Embryonic facial prominence (tissue), 1 donor: ENCODE measurements around the gene YWHAQ.
"Not testable (repeated sequence)": the region's sequence is repeated elsewhere in the genome, so short reads cannot be mapped to it uniquely, and the experiment has no call there.

Experiments
- DNase-seq: peaks from one replicate; pipeline ENCODE4 v3.0.0-alpha.2; 2016; ENCODE audit errors: extremely low spot score

Gene YWHAQ

DNA sequence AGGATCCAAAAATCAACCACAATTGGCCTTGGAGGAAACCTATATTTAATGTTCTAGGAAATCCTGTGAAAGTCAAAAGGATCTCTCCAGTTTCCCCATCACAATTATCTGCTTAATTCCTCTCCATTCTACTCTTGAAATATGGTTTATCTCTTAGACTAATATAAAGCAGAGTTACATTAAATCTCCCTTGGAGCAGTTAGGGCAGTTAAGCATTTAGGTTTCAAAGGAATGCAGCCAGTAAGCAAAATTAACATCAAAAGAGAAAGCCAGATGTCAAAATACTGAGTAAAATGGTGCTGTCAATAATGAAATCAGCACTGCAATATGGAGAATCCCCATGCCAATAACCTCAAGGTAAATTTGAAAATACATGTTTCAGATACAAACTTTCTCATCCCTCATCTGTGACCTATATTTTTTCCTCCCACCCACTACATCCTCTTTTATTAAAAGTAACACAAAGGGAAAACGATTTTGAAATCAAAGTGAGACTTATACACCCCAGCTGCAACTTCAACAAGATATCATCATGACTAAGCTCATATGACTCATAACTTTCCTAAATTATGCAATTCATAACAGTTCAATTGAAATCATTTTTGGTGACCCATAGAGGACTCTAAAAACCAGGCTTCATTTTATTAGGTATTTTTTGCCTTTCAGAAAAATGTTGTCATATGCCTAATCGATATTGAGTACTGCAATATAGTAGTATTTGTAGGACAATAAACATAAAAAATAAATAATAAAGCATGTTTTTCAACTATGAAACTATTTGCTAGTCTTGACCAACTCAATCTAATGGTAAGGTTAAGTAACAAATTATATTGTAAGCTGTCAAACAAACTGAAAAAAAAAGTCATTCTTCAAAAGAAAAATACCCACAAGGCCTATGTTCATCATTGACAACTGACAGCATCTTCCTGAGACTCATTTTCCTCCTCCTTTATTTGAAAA, 78.3 kb downstream of the YWHAQ start:
- DNase-seq: no peak

GRCh38 chr2:9550859-9551391, 79.9 kb downstream of the YWHAQ start:
- DNase-seq: not testable (repeated sequence)

DNA sequence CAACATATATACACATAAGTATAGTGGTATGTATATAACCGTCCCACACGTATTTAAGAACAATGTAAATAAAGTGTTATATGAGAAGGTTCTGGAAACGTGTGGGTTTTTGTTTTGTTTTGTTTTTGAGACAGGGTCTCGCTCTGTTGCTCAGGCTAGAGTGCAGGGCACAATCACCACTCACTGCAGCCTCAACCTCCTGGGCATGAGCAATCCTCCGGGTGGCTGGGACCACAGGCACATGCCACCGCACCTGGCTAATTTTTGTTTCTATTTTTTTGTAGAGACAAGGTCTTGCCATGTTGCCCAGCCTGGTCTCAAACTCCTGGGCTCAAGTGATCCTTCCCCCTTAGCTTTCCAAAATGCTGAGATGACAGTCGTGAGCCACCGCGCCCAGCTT, 81.4 kb downstream of the YWHAQ start:
- DNase-seq: no peak

DNA sequence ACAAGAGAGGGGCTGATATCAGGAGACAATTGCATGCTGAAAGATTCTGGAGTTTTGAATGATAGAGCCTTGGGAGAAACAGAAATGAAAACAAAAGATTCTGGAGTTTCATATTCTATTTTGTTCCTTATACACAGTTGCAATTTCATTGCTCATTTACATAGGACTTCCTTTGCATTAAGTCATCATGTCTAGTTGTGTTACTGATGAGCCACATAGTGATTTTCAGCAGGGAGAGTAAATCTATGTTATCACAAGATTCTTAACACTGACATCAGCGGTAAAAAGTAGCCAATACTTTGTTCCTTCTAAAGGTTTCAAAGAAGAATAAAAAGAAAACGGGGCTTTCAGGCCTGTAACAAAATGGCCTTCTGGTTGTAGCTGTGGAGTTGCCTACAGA, 82.3 kb downstream of the YWHAQ start:
- DNase-seq: no peak

DNA sequence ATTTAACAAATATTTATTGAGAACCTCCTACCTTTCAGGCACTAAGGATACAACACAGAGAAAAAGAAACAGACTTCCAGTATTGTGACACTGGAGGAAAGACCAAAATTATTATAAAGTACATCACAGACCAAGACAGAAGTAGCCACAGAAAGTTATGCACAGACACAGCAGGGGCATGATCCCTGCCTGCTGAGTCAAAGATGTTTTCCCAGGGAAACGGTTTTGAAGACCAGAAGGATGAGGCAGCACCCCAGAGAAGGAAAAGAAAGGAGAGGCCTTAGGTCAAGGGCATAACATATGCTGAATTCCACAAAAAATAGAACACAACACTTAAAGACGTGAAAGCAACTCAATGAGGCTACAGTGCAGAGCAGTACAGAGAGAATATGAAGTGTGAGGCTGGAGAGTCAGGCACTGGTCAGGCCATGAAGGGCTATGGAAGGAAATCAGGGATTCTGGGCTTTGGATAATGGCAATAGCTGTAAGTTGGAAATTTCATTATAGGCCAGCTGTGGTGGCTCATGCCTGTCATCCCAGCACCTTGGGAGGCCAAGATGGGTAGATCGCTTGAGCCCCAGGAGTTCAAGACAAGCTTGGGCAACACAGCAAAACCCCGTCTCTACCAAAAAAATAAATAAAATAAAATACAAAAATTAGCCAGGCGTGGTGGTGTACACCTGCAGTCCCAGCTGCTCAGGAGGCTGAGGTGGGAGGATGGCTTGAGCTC, 83.4 kb downstream of the YWHAQ start:
- no peak for DNase-seq

GRCh38 chr2:9545502-9545901, 85.3 kb downstream of the YWHAQ start:
- no peak for DNase-seq

GRCh38 chr2:9543557-9543956, 87.2 kb downstream of the YWHAQ start:
- no peak for DNase-seq

DNA sequence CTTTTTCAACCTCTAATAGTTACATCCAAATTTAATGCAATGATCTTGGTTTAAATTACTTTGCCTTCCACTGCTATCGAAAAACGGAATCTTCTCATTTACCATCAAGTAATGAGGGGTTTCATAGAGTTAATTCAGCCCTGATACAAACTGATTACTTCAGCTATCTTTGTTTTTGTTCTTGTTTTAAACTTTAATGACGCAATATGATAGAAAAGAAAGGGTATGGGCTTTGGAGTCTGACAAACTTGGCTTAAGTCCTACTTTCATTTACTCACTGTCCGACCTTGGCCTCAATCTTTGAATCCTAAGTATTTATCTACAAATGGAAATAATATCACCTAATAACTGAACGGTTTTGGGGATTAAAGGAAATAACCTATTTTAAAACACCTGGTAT, 91.3 kb downstream of the YWHAQ start:
- DNase-seq: no peak

DNA sequence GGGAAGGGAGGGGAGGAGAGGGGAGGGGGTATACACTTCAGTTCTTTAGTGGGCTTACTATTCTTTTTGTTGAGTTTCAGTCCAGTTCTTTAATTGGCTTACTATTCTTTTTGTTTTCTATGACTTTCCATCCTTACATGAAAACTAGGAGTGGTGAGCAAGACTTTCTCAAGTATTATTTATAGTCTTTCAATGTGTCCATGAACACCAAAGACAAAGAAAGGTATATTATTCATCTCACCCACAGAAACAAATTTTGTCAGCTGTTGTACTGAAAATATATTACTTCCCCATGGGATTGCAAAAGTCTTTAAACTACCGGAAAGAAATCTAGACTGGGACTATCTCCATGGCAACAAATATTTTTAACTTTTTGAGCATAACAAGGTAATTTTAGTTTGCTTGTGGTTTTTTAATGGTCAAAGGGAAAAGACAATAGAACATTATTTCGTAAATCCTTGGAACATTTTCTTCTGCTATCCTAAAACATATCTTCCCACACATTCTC, 92.7 kb downstream of the YWHAQ start:
- peak; percentile 25 for DNase-seq

DNA sequence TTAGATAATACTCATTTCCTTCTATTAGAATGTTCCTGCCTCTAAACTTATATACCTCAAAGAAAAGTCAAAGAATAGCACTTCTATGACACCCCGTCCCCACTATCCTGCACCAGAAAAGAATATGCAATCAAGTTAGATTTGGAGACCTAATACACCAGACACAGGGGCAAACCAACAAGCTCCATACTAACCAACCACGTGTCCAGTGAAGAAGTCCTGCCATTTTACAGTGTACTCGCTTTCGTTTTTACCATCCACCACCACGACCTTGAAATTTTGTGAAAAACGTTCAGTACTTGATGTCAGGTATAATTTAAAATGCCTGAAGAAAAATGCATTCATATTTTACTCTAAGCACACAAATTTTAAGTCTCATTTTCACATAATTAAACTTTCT, 94.3 kb downstream of the YWHAQ start:
- DNase-seq: no peak

DNA sequence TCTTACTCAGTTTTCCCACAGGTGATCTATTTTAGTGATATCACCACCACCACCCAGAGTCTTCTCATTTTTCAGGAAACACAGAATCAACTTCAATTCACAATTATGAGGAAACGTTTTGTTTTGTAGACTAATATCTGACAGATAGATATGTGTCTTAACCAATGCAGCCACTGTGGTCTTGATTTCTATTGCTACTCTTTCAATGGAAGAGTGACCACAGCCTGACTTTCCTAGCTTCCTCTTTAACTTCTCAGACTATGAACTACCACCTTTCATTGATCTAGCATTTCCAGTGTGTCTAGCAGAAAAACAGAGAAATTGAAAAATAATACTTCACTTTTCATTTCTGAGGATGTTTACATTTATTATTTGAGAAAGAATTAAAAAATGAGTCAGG, 95.6 kb downstream of the YWHAQ start:
- no peak for DNase-seq
